ENCODE measurements around the gene MRPL36.

Gene MRPL36

DNA sequence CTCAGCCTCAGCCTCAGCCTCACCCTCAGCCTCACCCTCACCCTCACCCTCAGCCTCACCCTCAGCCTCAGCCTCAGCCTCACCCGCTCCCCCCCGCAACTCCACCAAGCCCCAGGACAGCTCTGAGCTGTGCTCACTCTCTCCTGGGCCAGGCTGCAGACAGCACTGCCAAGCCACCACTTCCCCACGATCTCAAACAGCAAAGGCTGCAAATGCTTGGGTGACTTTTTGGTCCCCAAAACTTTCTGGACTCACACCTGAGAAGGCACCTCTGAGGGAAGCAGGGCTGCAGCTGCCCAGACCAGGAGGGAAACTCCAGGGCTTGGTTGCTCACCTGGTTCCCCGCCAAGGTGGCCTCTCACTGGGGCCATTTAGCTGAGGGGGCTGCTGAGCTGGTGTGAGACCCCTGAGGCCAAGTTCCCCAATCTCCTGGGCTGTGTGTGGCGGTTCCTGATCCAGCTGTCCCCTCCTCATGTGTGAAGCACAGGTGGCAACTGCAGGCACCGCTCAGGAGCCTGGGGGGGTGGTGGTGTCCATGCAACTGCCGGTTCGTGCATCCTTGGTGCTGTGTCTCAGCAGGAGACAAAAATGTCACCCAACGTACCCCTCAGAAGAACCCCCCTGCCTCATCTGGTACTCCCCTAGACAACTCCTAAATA lies 17.8 kb downstream of the MRPL36 start:
- no peak for DNase-seq (ENCODE audit: low read depth)

- no peak for DNase-seq (ENCODE audit: low read depth)
Observed at GRCh38 chr5:1781107-1781506, 18.5 kb downstream of the MRPL36 start.

DNA sequence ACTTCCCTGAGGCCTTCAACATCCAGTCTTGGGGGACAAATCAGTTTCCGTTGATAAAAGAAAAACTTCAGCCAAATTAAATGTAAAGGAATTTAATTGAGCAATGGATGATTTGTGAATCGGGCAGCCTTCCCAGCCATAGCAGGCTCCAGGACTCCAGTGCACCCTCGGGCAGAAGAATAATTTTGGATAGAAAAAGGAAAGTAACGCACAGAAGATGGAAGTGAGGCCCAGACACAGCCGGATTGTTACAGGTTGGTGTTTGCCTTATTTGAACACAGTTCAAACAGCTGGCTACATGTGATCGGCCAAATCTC lies 19.1 kb downstream of the MRPL36 start:
- DNase-seq (ENCODE audit: low read depth): no peak

GRCh38 chr5:1779782-1780613 lies 19.6 kb downstream of the MRPL36 start:
- DNase-seq (ENCODE audit: low read depth): no peak

- DNase-seq (ENCODE audit: low read depth): no peak
Observed at GRCh38 chr5:1779021-1779680, 20.5 kb downstream of the MRPL36 start.

DNA sequence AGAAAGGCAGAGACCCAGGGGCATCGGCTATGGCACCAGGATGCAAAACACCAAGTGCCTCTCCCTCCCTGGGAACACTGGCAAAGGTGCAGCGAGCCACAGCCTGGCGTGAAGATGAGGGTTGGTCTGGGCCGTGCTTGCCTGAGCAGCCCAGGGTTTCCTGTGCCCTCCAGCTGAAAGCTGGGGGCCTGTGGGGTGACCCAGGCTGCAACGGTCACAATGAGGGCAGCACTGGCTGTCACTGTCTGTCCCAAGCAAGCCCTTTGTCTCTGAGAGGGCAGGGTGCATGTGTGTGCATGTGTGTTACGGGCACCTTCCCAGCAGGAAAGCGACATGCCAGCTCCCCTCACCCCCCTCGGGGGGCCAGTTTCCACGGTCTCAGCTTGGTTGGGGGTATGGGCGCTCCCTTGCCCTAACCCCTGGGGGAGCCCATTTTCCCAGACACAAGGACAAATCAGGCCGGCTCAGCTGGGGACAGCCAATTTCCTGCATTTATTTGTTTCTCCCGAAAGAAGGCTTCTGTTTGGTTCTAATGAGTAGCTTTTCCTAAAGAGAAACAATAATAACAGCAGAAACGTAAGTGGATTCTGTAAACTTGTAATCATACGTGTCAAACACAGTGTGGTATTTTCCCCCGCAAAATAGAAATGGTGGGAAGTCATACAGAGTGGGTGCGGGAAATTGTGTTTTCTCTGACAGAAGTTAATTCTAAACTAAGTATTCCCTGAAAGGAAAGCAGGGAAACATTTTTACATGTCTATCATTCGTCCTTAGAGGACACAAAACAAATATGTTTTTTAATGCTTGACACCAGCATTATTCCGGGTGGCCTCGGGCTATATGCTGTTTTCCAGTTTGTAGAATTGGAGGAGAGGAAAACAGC lies 21.3 kb downstream of the MRPL36 start:
- no peak for DNase-seq (ENCODE audit: low read depth)

DNA sequence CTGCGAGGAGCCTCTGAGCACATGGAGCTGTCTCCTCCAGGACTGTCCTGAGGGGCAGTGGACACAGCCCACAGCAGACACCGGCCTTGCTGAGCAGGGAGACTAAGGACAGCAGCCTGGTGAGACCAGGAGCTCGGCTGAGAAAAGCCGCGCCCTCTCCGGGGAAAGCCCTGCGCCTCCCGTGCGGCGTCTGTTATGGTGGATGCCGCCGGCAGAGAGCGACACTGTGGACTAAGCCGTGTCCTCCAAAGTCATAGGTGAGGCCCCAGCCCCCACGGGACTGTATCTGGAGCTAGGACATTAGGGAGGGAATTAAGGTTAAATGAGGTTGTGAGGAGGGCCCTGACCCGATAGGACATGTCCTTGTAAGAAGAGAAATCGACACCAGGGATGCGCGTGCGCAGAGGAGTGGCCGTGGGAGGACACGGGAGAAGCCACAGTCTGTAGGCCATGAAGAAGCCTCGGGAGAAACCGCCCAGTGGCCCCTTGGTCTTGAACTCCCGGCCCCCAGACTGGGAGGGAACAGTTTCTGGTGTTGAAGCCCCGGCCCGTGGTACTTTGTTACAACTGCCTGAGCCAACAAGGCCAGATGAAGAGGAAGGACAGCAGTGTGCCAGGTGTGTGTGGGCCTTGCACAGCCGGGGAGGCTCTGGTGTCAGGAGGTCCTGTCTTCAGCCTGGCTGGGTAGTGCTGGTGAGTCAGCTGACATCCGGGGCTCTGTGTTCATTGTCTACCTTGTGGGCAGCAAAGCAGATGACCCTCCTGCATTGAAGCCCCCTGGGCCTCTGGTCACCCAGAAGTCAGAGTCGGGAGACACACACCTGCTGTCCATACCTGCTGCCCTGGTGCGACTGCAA lies 22.1 kb downstream of the MRPL36 start:
- no peak for DNase-seq (ENCODE audit: low read depth)

GRCh38 chr5:1776831-1777230 lies 22.8 kb downstream of the MRPL36 start:
- no peak for DNase-seq (ENCODE audit: low read depth)

DNA sequence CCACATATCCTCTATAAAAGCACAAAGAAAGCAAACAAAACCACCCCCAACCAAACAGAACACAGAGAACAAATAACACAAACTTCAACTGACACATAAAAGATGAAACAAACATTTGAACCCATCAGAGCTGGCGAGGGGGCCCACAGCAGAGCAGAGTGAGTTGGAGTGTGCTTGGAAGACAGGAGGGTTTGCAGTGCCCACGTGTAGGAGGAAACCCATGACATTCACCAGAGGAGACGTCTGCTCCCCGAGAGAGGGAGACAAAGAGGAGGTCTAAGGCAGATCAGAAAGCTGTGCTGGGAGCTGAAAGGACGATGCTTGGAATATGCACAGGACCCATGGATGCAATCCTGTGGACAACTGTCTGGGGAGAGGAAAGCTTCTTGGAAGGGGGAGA lies 27.0 kb downstream of the MRPL36 start:
- no peak for DNase-seq (ENCODE audit: low read depth)

- DNase-seq (ENCODE audit: low read depth): no peak
Observed at GRCh38 chr5:1771149-1772065, 28.2 kb downstream of the MRPL36 start.

- no peak for DNase-seq (ENCODE audit: low read depth)
Observed at GRCh38 chr5:1770443-1770802, 29.2 kb downstream of the MRPL36 start.

DNA sequence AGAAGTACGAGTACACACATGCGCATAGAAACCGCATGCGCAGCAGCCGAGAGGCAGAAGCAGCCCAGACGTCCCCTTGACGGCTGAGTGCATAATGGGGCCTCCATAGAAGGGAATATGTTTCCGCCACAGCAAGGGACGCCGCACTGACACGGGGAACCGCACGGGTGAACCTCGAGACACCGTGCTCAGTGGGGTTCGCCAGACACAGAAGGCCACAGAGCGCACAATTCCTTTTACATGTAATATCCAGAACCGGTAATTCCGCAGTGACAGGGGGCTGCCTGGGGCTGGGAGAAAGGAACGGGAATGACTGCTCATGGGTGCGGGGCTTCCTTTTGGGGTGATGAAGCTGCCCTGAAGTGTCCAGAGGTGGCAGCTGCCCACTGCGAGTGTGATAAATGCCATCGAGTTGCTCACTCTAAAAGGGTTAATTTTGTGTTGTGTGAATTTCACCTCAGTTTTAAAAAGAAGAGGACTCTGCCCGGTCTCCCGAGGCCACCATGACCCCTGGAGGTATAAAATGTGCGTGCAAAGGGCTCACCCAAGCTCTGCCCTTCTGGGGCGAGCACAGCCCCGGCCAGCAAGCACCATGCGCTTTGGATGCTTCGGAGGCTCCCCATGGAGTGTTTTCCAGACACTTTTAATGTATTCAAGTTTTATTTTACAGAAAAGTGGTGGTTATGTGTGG lies 29.7 kb downstream of the MRPL36 start:
- no peak for DNase-seq (ENCODE audit: low read depth)

GRCh38 chr5:1769017-1769640 lies 30.5 kb downstream of the MRPL36 start:
- DNase-seq (ENCODE audit: low read depth): no peak

DNA sequence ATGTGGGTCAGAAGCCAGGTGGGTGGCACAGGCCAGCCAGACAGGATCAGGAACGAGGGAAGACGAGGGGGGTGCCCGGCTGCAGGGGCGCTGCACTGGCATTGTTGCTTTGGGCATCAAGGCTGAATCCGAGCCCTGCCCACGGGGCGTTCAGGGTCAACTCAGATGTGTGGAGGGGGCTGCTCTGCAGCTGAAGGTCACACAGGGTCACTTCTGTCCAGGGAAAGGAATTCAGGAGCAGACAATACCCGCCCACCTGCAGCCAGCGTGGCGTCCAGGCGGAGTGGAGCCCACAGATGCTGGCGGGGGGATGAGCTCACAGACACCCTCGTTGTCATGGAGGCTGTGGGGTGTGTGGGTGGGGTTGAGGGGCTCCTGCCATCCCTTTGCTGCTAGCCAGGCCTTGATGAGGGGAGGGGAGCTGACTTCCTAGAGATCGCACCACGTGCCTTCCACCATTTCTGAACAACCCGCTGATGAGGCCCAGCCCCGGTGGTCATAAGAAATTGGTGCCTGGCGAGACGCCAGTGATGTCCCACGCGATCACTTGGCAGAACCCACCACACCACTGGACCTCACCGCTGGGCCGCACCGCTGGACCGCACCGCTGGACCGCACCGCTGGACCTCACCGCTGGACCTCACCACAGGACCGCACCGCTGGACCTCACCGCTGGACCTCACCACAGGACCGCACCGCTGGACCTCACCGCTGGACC lies 31.2 kb downstream of the MRPL36 start:
- no peak for DNase-seq (ENCODE audit: low read depth)

GRCh38 chr5:1767524-1768282 lies 31.9 kb downstream of the MRPL36 start:
- no peak for DNase-seq (ENCODE audit: low read depth)

- no peak for DNase-seq (ENCODE audit: low read depth)
Observed at GRCh38 chr5:1765880-1766235, 33.8 kb downstream of the MRPL36 start.

- DNase-seq (ENCODE audit: low read depth): no peak
Observed at GRCh38 chr5:1765141-1765879, 34.3 kb downstream of the MRPL36 start.

Measured in stromal cell of bone marrow (primary cell).